Measurements from ENCODE around the gene LIPG.

DNA sequence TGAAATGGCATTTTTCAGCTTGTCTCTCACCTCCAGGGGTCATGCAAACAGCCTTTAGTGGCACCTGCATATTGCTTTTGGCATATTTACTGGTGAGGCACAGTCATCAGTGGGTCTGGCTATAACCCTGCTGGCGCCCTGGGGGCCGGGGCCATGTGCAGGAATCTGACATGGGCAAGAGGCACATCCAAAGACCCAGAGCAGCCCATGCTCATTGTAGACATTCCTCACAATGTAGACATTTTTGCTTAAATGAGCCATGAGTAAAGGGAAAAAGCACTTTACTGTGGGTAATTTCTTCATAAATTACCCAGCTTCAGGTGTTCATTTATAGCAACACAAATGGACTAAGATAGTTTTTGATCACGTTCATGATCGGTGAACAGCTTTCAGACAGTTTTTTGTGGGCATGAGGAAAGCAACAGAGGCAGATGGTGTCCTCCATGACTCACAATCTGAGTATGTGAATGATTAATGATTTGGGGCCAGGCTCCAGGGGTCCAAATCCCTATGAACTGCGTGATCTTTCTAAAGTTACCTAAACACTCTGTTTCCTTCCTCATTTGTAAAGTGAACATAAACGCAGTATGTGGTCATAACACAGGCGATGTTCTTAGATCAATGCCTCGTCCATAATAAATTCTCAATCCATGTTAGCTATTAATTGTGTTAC, 85.8 kb downstream of the LIPG start:
- TF ChIP-seq POLR2A (IDR thresholded peaks at IDR 0.05; ENCODE audit: low read depth, low read length) = no peak
- no peak for TF ChIP-seq POLR2AphosphoS5 (IDR thresholded peaks at IDR 0.05; ENCODE audit: low read depth, low read length)

All from GM12891 (cell line).